K562 (cell line): ENCODE measurements around the gene ENSA. TPM values are rescaled to one million over a fixed set of nuclear protein-coding genes. Genes with fewer than 3 reads are reported as not detected.

Source experiments
- ATAC-seq: fragments of 200-7000 bp; cut with Tn5 transposase; 3 replicates; pipeline ENCODE4 v1.9.1; 2020; ENCODE audit warnings: moderate library complexity
- BruUV-seq: library from RNA; stranded (reverse); fragments of 400-500 nt; replicated peaks from 2 replicates; lab custom pipeline; 2021; lab: Mats Ljungman, UMichigan
- CTCF ChIA-PET: fragments of 300-600 bp; formaldehyde crosslinking; extraction: SDS; loops from one replicate; lab custom pipeline; 2021; ENCODE audit warnings: low intra/inter-chr PET ratio; lab: Yijun Ruan, JAX
- POLR2A ChIA-PET: fragments of 300-600, 350-650 bp; sonication (Branson Sonifier 250); formaldehyde crosslinking; extraction: SDS; loops from one replicate; lab custom pipeline; 2021; ENCODE audit warnings: antibody characterized with exemption, inconsistent platforms; lab: Yijun Ruan, JAX
- DNase-seq, 4 experiments: peaks; one replicate each; pipeline versions ENCODE4 v3.0.0 to v3.0.0-alpha.2; 2011 to 2018; ENCODE audit warnings: low spot score in 3 of 4, mixed read lengths in 3 of 4; ENCODE audit errors: extremely low read depth in 1 of 4
- FAIRE-seq: peaks from 2 replicates; lab custom pipeline; 2011; peaks lifted over from hg19 to GRCh38; lab: Jason Lieb, UNC
- H2AFZ ChIP-seq: 2 replicates; pipeline ENCODE4 v1.6.0; 2011; ENCODE audit warnings: low read depth, low read length, control low read depth, inconsistent platforms
- H3K27ac ChIP-seq: fragments of 200-600 bp; 3 replicates; pipeline ENCODE4 v1.8.0; 2011; ENCODE audit warnings: low read depth, mild to moderate bottlenecking, control low read depth, inconsistent platforms, low read length, moderate library complexity, mixed read lengths; ENCODE audit errors: extremely low read depth
- H3K27me3 ChIP-seq, 2 experiments: fragments of 300-600 bp in 1 of 2; 2 replicates in 1 of 2; 3 replicates in 1 of 2; pipeline versions ENCODE4 v1.6.0 to v1.8.0; 2011; ENCODE audit warnings: inconsistent platforms in 2 of 2, low read length in 2 of 2, mild to moderate bottlenecking in 1 of 2, mixed read lengths in 1 of 2, moderate library complexity in 1 of 2; ENCODE audit not compliant: control insufficient read depth in 2 of 2, insufficient read depth in 2 of 2
- H3K36me3 ChIP-seq: fragments of 300-600 bp; 3 replicates; pipeline ENCODE4 v1.8.0; 2011; ENCODE audit warnings: mild to moderate bottlenecking, low read length, inconsistent platforms; ENCODE audit not compliant: control insufficient read depth, insufficient read depth
- H3K4me1 ChIP-seq, 2 experiments: fragments of 200-600 bp in 1 of 2; replicated peaks in 1 of 2; 2 replicates in 1 of 2; 3 replicates in 1 of 2; pipeline versions ENCODE4 v1.5.1 to v1.8.0; 2011; ENCODE audit warnings: inconsistent platforms in 2 of 2, low read length in 2 of 2, mild to moderate bottlenecking in 1 of 2, mixed read lengths in 1 of 2, moderate library complexity in 1 of 2; ENCODE audit not compliant: control insufficient read depth in 2 of 2, insufficient read depth in 2 of 2
- H3K4me2 ChIP-seq: 2 replicates; pipeline ENCODE4 v1.6.1; 2011; ENCODE audit warnings: low read length, control low read depth, inconsistent platforms, mixed read lengths; ENCODE audit not compliant: insufficient read depth
- H3K4me3 ChIP-seq: fragments of 200-600 bp; sonication (generic), shearing (Covaris generic); 2 replicates; pipeline ENCODE4 v1.5.1; 2016; ENCODE audit warnings: control low read depth, inconsistent platforms
- H3K79me2 ChIP-seq: fragments of 200-600 bp; 3 replicates; pipeline ENCODE4 v1.8.0; 2011; ENCODE audit warnings: low read length, inconsistent platforms; ENCODE audit not compliant: control insufficient read depth, insufficient read depth
- H3K9ac ChIP-seq, 2 experiments: 2 replicates each; pipeline versions ENCODE4 v1.6.0 to v1.6.1; 2011; ENCODE audit warnings: low read depth in 2 of 2, low read length in 2 of 2, control low read depth in 1 of 2, inconsistent platforms in 1 of 2, mild to moderate bottlenecking in 1 of 2, mixed read lengths in 1 of 2; ENCODE audit not compliant: insufficient read depth in 1 of 2
- H3K9me1 ChIP-seq: one replicate; pipeline ENCODE4 v1.6.0; 2011; ENCODE audit warnings: inconsistent platforms, mild to moderate bottlenecking, low read length, moderate library complexity; ENCODE audit not compliant: control insufficient read depth, insufficient read depth
- H3K9me3 ChIP-seq: replicated peaks from 2 replicates; pipeline ENCODE4 v1.5.1; 2011; ENCODE audit warnings: low read depth, low read length, inconsistent platforms; ENCODE audit not compliant: control insufficient read depth, insufficient read depth
- H4K20me1 ChIP-seq: replicated peaks from 2 replicates; pipeline ENCODE4 v1.6.1; 2011; ENCODE audit warnings: low read length, inconsistent platforms, mixed read lengths; ENCODE audit not compliant: control insufficient read depth, insufficient read depth
- BHLHE40 ChIP-seq: IDR thresholded peaks from 2 replicates; pipeline ENCODE4 v1.6.1; 2011; ENCODE audit warnings: low read length, improper control_type of control experiment
- MEF2D ChIP-seq: conservative IDR thresholded peaks from 2 replicates; pipeline ENCODE4 v1.6.1; 2016; ENCODE audit warnings: low read depth, missing genetic modification characterization, missing compliant biosample characterization
- MITF ChIP-seq: IDR thresholded peaks from 2 replicates; pipeline ENCODE4 v1.6.1; 2014; ENCODE audit warnings: antibody characterized with exemption
- MLX ChIP-seq, 2 experiments: fragments of 450-650 bp in 1 of 2; sonication (generic) in 1 of 2; formaldehyde crosslinking; conservative IDR thresholded peaks; 2 replicates each; pipeline versions ENCODE4 v1.4.0 to v1.8.1; 2020 to 2022; ENCODE audit warnings: mild to moderate bottlenecking in 1 of 2, missing genetic modification reagents in 1 of 2
- MTA1 ChIP-seq: fragments of 450-650 bp; IDR thresholded peaks from 2 replicates; pipeline ENCODE4 v1.6.1; 2017; ENCODE audit warnings: borderline replicate concordance
- NR2F6 ChIP-seq: fragments of 450-650 bp; formaldehyde crosslinking; IDR thresholded peaks from 2 replicates; pipeline ENCODE4 v1.4.0; 2020; ENCODE audit warnings: mild to moderate bottlenecking
- POLR2A ChIP-seq: fragments of 450-650 bp; conservative IDR thresholded peaks from 2 replicates; pipeline ENCODE4 v1.6.1; 2016
- RAD21 ChIP-seq, 2 experiments: fragments of 250-450 bp in 1 of 2; fragments of 450-650 bp in 1 of 2; sonication (Bioruptor Pico) in 1 of 2; formaldehyde crosslinking in 1 of 2; IDR thresholded peaks in 1 of 2; conservative IDR thresholded peaks in 1 of 2; 2 replicates each; pipeline versions ENCODE4 v1.4.0 to v1.8.0; 2020 to 2022; ENCODE audit warnings: mild to moderate bottlenecking in 2 of 2, moderate library complexity in 1 of 2
- RERE ChIP-seq: sonication (generic); formaldehyde crosslinking; IDR thresholded peaks from 2 replicates; pipeline ENCODE4 v1.8.0; 2023; ENCODE audit warnings: missing genetic modification reagents, mild to moderate bottlenecking, borderline replicate concordance
- TCF7L2 ChIP-seq: fragments of 150-350 bp; IDR thresholded peaks from 2 replicates; pipeline ENCODE4 v1.6.1; 2016; ENCODE audit warnings: low read depth, mild to moderate bottlenecking, low read length, moderate library complexity
- YBX1 ChIP-seq: fragments of 450-650 bp; IDR thresholded peaks from 2 replicates; pipeline ENCODE4 v1.7.1; 2016; ENCODE audit warnings: mild to moderate bottlenecking
- ZC3H8 ChIP-seq: fragments of 450-650 bp; IDR thresholded peaks from 2 replicates; pipeline ENCODE4 v1.6.1; 2017
- ZNF134 ChIP-seq: fragments of 250-450 bp; sonication (Bioruptor Pico); conservative IDR thresholded peaks from 2 replicates; pipeline ENCODE4 v1.4.0; 2020
- ZNF354B ChIP-seq: fragments of 250-450 bp; sonication (Bioruptor Pico); IDR thresholded peaks from 2 replicates; pipeline ENCODE4 v1.4.0; 2020
- WGBS: fragments of 100-300 bp; shearing (Covaris generic); methylation state at CpG from one replicate; pipeline ENCODE4 v1.1.6; 2016; ENCODE audit warnings: low coverage, mixed read lengths; ENCODE audit not compliant: insufficient coverage; ENCODE audit errors: missing lambda C conversion rate; 5-methylcytosine and 5-hydroxymethylcytosine counted together
- in situ Hi-C: fragments of 300-500 bp; cut with MboI; formaldehyde crosslinking; loops from 4 replicates; pipeline ENCODE4 v1.15.0; 2018; ENCODE audit warnings: inconsistent platforms, mixed read lengths
- intact Hi-C: fragments of 100-400 bp; cut with micrococcal nuclease; formaldehyde crosslinking; loops from 2 replicates; pipeline ENCODE4 v1.14.2; 2022
- polyA plus RNA-seq, 8 experiments: library from polyadenylated mRNA; depleted of rRNA in 4 of 8; stranded (reverse) in 5 of 8; unstranded in 3 of 8; fragments of >200 nt; fragmentation: Nextera tagmentation in 2 of 8; fragmentation: Illumina TruSeq in 1 of 8; extraction: Ambion mirVana in 2 of 8; extraction: Trizol in 1 of 8; gene quantifications; 2 replicates each; pipeline versions ENCODE4 v1.2.1 to v1.2.3, GENCODE V29; 2011 to 2014; ENCODE audit warnings: inconsistent platforms in 1 of 8, missing spikeins in 1 of 8
- total RNA-seq, 7 experiments: library from RNA; depleted of rRNA in 6 of 7; stranded (reverse); fragments of >200 nt in 6 of 7; fragmentation: Illumina TruSeq in 2 of 7; extraction: Trizol in 2 of 7; gene quantifications; 2 replicates each; pipeline versions ENCODE4 v1.2.1 to v1.2.3, GENCODE V29; 2011 to 2021; ENCODE audit warnings: low replicate concordance in 1 of 7
- TF ChIP-seq, protein P1 (sequence below): sonication (generic); formaldehyde crosslinking; IDR thresholded peaks from 2 replicates; pipeline ENCODE4 v1.8.0; 2022; ENCODE audit warnings: mild to moderate bottlenecking, missing genetic modification reagents

ENSA gene
- total and polyA plus RNA-seq, 9 of the 15 experiments (the other 6 are each of a cell fraction or from before 2014, with no cell fraction given) = 68.1 to 605 (median 188) TPM

DNA sequence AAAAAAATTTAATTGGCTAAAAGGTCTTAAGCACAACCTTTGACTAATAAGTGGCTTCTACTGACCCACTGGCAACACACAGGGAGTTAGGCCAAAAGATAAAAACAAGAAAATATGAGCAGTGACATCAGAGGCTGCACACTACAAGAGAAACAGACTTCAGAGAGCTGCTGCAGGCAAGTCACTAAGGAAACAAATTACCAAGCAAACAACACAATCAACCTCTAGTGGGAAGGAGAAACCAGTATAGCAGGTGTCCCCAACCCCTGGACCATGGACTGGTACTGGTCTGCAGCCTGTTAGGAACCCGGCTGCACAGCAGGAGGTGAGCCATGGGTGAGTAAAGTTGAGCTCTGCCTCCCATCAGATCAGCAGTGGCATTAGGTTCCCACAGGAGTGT is 20.8 kb upstream of the ENSA start:
- Histone ChIP-seq H3K4me1 (no peaks in the 10 kb centered on the region), H3K27ac (no peak overlapping the region), H3K9me1 (no peaks in the 10 kb centered on the region), H3K9ac (no peak overlapping the region; a peak in 1 of 4 replicates), H3K4me2 (no peak overlapping the region), H3K4me3 (no peak overlapping the region), H2AFZ (no peak overlapping the region), H3K79me2 (no peaks in the 10 kb centered on the region), H3K9me3 (no peaks in the 10 kb centered on the region)
- in situ Hi-C loops = no loop called here
- CTCF ChIA-PET = no interaction called here
- FAIRE-seq (no peak), ATAC-seq (no peak), DNase-seq (no peak)
- no TSS peak for BruUV-seq
- POLR2A ChIA-PET = interaction anchor here (0.9 kb wide), 1 partner anchor 25 kb away, joined by 3 read pairs; no protein-coding TSS in a partner anchor
- 75% methylated on average over 1 of the region's 1 CpG for WGBS
- intact Hi-C loops = no loop called here
- TF ChIP-seq ZC3H8 = no peak
- TF ChIP-seq POLR2A = no peak
- TF ChIP-seq BHLHE40 = no peak
- TF ChIP-seq MTA1 = no peak
- no peak for TF ChIP-seq ZNF134 (CRISPR knock-in tag)
- no peak for TF ChIP-seq TCF7L2
- no peak for TF ChIP-seq MEF2D (tag)
- no peak for TF ChIP-seq RERE (CRISPR knock-in tag)
- TF ChIP-seq NR2F6 = no peak
- TF ChIP-seq, protein P1, sequence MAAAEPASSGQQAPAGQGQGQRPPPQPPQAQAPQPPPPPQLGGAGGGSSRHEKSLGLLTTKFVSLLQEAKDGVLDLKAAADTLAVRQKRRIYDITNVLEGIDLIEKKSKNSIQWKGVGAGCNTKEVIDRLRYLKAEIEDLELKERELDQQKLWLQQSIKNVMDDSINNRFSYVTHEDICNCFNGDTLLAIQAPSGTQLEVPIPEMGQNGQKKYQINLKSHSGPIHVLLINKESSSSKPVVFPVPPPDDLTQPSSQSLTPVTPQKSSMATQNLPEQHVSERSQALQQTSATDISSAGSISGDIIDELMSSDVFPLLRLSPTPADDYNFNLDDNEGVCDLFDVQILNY = no peak
- no peak for TF ChIP-seq MITF
- no peak for TF ChIP-seq MLX (CRISPR knock-in tag; conservative IDR thresholded peaks at IDR 0.05)
- TF ChIP-seq ZNF354B (CRISPR knock-in tag) = no peak
- TF ChIP-seq YBX1 = no peak
- TF ChIP-seq RAD21 (CRISPR knock-in tag; conservative IDR thresholded peaks at IDR 0.05 in 1 of 2, IDR thresholded peaks at IDR 0.05 in 1 of 2) = no peak
- TF ChIP-seq, all 486 proteins: peak for 0
- H3K36me3 ChIP-seq = peaks cover 39% of the 10 kb centered on the region; the same call in 2 of the 3 replicates
- H3K27me3 ChIP-seq = no peaks in the 10 kb centered on the region
- H4K20me1 ChIP-seq = no peaks in the 10 kb centered on the region
